Gastroesophageal sphincter (tissue), 2 donors: Measurements from ENCODE around the gene KCNJ3.

ENCODE experiments used
- POLR2A ChIP-seq, 2 donors: fragments of 450-650 bp; IDR thresholded peaks; one replicate each; pipeline ENCODE4 v1.6.1; 2017; ENCODE audit warnings: antibody characterized with exemption in 2 of 2, mild to moderate bottlenecking in 2 of 2, moderate library complexity in 1 of 2
- POLR2AphosphoS5 ChIP-seq: sonication (generic); formaldehyde crosslinking; IDR thresholded peaks from one replicate; pipeline ENCODE4 v1.6.1; 2017; ENCODE audit warnings: antibody characterized with exemption

GRCh38 chr2:154795651-154796050, 97.2 kb downstream of the KCNJ3 start:
- TF ChIP-seq POLR2A (IDR thresholded peaks at IDR 0.05) (no peak), POLR2AphosphoS5 (no peak)
